ENCODE measurements around the gene AACS.

- TF ChIP-seq CTCF (IDR thresholded peaks at IDR 0.05) = no peak
- TF ChIP-seq EZH2 (IDR thresholded peaks at IDR 0.05) = no peak
These were observed 94.5 kb downstream of the AACS start for GRCh38 chr12:125159702-125160101.

Data from neural progenitor cell (in vitro differentiated cells).